SK-MEL-5 (cell line): Measurements from ENCODE around the gene MAD1L1. TPM values are rescaled to one million over a fixed set of nuclear protein-coding genes. Genes with fewer than 3 reads are reported as not detected.

Experiments
- DNase-seq: peaks from one replicate; pipeline ENCODE4 v3.0.0-alpha.2; 2016; ENCODE audit warnings: low read depth, low spot score
- in situ Hi-C: cut with HindIII; loops from 2 replicates; pipeline ENCODE4 v1.10.0; 2016; ENCODE audit warnings: low sequenced_read_pairs, high pct_unique_total_duplicates, low pct_unique_long_range_greater_than_20kb
- total RNA-seq: library from RNA; depleted of rRNA; stranded (reverse); fragments of >200 nt; shearing (Covaris generic); gene quantifications from 2 replicates; pipeline ENCODE4 v1.2.3, GENCODE V29; 2014

The MAD1L1 gene
- total RNA-seq, 1 experiment from 2014 or later, result 204 TPM

- peak; percentile 34 for DNase-seq
- in situ Hi-C loops, result no loop called here
These were observed 307.4 kb downstream of the MAD1L1 start for GRCh38 chr7:1925349-1925748.

DNA sequence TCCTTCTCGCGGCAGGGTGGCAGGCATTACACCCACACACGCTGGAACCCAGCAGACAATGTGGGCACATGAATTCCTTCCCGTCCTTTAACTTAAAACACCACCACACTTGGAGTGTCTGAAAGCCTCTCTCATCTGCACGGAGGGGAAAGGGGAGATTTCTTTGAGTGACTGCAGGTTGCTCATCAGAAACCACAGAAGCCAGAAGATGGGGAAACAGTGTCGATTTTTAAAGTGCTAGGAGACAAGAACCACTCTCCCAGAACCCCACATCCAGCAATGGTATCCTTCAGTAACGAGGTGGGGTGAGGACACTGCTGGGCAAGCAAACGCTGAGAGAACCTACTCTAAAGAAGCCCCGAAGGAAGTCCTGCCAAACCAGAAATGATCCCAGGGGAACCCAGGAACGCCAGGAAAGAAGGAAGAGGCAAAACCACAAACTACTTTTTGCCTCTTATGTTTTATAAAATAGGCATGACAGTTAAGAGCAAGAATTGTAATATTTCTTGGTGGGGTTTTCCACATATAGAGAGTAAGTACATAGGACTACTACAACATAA lies 308.4 kb downstream of the MAD1L1 start:
- in situ Hi-C loops, result no loop called here
- DNase-seq, result no peak

DNA sequence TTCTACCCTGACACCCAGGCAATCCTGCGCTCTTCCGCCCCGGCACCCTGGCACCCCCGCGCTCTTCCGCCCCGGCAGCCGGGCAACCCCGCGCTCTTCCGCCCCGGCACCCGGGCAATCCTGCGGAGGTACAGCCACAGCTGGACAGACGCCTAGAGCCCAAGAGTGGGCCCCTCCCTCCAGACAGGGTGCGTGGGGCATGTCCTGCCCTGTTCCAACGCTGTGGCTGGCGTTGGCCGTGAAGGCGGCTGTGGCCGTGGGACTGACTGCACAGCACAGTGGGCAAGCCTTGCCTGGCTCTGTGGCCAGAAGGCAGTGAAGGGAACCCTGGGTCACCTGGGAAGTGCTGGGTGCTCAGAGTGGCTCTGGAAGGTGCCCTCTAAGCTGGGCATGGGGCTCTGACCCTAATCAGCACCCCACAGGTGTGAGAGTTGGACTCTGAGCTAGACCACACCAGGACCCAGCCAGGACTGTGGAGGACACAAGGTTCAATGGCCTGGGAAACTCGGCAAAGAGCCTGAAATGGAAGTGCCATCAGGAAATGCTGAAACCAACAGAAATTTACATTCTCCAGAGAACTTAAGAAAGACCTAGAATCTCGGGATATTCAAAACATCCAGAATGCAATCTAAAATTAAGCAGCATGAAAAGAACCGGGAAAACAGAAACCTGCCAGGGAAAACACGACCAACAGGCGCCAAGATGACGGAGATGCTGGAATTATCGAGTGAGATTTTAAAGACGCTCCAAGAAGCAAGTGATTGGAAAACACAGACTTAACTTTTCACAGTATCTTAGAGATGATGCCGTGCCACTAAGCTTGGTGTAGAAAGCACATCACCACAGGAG lies 309.1 kb downstream of the MAD1L1 start:
- in situ Hi-C loops, result no loop called here
- DNase-seq, result no peak

- DNase-seq, result no peak
- in situ Hi-C loops, result no loop called here
These were observed 309.9 kb downstream of the MAD1L1 start for GRCh38 chr7:1922870-1923236.

DNA sequence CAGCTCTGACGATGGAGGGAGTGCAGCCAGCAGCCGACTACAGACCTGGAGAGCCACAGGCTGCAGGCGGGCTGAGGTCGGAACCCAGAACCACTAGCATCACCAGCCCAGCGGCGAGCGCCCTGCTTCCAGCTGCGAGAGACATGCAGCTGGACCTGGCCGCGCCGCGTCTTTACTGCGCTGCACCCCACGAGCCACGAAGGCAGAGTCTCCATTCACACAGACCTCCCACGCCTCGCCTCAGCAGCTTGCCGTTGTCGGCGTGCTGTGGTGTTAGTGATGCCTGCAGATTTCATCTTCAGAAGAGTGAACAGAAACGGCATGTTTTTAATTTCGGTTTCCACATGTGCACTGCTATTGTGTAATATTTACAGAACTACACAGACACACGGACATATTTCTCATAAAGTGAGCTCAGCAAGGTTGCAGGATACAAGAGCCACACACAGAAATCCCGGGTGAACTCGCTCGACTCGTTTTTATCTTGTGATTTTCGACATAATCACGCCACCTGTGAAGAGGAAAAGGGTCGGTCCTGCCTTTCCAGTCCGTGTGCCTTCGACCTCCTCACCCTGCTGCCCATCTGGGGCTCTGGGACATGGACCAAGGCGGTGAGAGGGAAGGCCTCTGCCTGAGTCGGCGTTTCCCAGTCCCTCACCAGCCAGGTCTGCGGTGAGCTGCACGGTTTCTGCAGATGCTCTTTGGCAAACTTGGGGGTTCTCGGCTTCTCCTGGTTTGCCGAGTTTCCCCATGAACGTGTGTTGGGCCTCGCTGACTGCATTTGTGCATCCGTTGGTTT lies 310.5 kb downstream of the MAD1L1 start:
- in situ Hi-C loops, result no loop called here
- DNase-seq, result no peak

DNA sequence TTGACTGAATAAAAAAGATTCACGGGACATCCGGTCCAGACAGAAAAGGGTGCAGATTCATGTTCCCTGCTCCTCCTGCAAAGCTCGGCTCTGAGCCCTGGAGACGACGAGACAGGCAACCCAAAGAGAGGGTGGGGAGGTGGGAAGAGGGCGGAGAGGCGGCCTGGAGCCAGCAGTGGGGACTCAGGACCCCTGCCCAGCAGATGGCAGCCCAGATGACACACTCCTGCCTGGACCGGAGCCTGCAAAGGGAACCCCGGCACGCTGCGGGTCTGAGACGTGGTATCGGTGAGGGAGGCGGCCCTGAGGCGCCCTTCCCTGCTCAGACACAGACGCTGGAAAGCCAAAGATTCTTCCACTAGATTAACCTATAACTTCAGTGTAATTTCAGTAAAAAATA lies 311.9 kb downstream of the MAD1L1 start:
- in situ Hi-C loops, result no loop called here
- no peak for DNase-seq

- in situ Hi-C loops, result no loop called here
- DNase-seq, result no peak
These were observed 312.5 kb downstream of the MAD1L1 start for GRCh38 chr7:1920266-1920681.

GRCh38 chr7:1919539-1920265 lies 313.0 kb downstream of the MAD1L1 start:
- DNase-seq, result peak; percentile 8
- in situ Hi-C loops, result no loop called here

GRCh38 chr7:1918881-1919525 lies 313.7 kb downstream of the MAD1L1 start:
- in situ Hi-C loops, result no loop called here
- no peak for DNase-seq

DNA sequence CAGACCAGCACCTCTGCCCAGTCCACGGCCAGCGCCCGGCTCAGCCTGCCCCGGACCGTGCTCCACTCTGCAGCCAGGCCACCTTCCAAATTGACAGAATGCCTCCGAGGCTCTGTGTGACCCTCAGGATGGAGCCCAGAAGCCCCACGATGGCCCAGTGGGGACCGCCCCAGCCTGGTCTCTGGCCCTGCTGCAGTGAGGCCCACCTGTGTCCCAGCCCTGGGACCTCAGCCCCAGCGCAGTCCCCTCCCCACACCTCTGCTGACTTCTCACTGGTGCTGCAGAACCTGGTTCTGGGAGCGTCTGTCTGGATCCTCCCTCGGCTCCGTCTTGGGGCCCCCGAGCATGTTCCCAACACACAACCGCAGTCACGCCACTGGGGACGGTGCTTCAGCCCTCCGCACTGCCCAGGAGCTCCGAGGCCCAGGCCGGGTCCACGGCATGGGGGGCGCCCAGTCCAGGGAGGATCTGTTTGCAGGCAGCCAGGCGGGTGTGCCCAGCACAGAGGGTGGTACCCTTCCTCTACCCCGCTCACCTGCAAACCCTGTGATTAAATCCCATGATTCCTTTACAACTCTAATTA lies 314.6 kb downstream of the MAD1L1 start:
- no peak for DNase-seq
- in situ Hi-C loops, result no loop called here

- in situ Hi-C loops, result no loop called here
- no peak for DNase-seq
These were observed 315.3 kb downstream of the MAD1L1 start for GRCh38 chr7:1917221-1918062.

GRCh38 chr7:1916601-1916970 lies 316.2 kb downstream of the MAD1L1 start:
- in situ Hi-C loops, result no loop called here
- DNase-seq, result no peak

GRCh38 chr7:1915956-1916600 lies 316.7 kb downstream of the MAD1L1 start:
- no peak for DNase-seq
- in situ Hi-C loops, result no loop called here

- DNase-seq, result no peak
- in situ Hi-C loops, result no loop called here
These were observed 317.4 kb downstream of the MAD1L1 start for GRCh38 chr7:1915326-1915725.

GRCh38 chr7:1914743-1915142 lies 318.0 kb downstream of the MAD1L1 start:
- no peak for DNase-seq
- in situ Hi-C loops, result no loop called here

DNA sequence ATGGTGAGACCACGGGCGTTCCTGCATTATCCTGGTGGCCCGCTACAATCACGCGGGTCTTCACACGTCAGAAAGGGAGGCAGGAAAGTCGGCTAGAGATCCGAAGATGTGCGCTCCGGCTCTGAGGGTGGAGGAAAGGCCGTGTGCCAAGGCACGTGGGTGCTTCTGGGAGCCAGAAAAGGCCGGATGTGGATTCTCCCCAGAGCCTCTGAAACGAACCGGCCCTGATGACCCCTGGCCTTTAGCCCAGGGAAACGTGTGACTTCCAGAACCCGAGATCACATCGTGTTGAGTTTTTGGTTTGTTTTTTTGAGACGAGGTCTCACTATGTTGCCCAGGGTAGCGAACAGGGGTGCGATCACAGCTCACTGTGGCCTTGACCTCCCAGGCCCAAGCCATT lies 318.4 kb downstream of the MAD1L1 start:
- DNase-seq, result no peak
- in situ Hi-C loops, result no loop called here
